ENCODE results near the gene MYH11.

DNA sequence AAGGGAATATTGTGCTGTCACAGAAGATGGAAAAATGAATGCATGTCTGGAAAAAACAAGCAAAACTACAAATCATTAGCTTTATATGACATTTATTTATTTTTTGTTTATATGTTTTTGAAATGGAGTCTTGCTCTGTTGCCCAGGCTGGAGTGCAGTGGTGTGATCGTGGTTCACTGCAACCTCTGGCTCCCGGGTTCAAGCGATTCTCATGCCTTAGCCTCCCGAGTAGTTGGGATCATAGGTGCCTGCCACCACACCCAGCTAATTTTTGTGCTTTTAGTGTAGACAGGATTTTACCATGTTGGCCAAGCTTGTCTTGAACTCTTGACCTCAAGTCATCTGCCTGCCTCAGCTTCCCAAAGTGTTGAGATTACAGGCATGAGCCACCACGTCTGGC is 198.3 kb downstream of the MYH11 start:
- no peak for TF ChIP-seq POLR2A (IDR thresholded peaks at IDR 0.05; ENCODE audit: low read depth, low read length)
- TF ChIP-seq POLR2AphosphoS5 (IDR thresholded peaks at IDR 0.05; ENCODE audit: low read depth, low read length): no peak
